IPS DF 19.7 (cell line): ENCODE measurements around the gene EXOC4.

Experiments
- DNase-seq: peaks from one replicate; pipeline ENCODE4 v3.0.0-alpha.2; 2013; ENCODE audit warnings: low read depth, low spot score

EXOC4 gene

GRCh38 chr7:133428326-133428725 is 175.4 kb downstream of the EXOC4 start:
- no peak for DNase-seq

- DNase-seq = no peak
Observed at GRCh38 chr7:133428876-133429275, 176.0 kb downstream of the EXOC4 start.

- DNase-seq = no peak
Observed at GRCh38 chr7:133429371-133429770, 176.5 kb downstream of the EXOC4 start.

GRCh38 chr7:133431134-133431724 is 178.4 kb downstream of the EXOC4 start:
- DNase-seq = no peak

GRCh38 chr7:133433165-133433812 is 180.4 kb downstream of the EXOC4 start:
- DNase-seq = no peak

- DNase-seq = no peak
Observed at GRCh38 chr7:133434246-133434865, 181.5 kb downstream of the EXOC4 start.

GRCh38 chr7:133436014-133436428 is 183.1 kb downstream of the EXOC4 start:
- DNase-seq = no peak

- no peak for DNase-seq
Observed at GRCh38 chr7:133437544-133437943, 184.7 kb downstream of the EXOC4 start.

GRCh38 chr7:133442818-133443217 is 189.9 kb downstream of the EXOC4 start:
- no peak for DNase-seq

GRCh38 chr7:133445617-133446016 is 192.7 kb downstream of the EXOC4 start:
- DNase-seq = no peak

GRCh38 chr7:133448012-133448411 is 195.1 kb downstream of the EXOC4 start:
- DNase-seq = no peak

- no peak for DNase-seq
Observed at GRCh38 chr7:133452577-133452976, 199.7 kb downstream of the EXOC4 start.

GRCh38 chr7:133458688-133459087 is 205.8 kb downstream of the EXOC4 start:
- DNase-seq = no peak

- DNase-seq = no peak
Observed at GRCh38 chr7:133461421-133461820, 208.5 kb downstream of the EXOC4 start.

GRCh38 chr7:133475655-133476054 is 222.8 kb downstream of the EXOC4 start:
- no peak for DNase-seq

GRCh38 chr7:133477791-133478190 is 224.9 kb downstream of the EXOC4 start:
- DNase-seq = no peak

- no peak for DNase-seq
Observed at GRCh38 chr7:133478591-133479135, 225.8 kb downstream of the EXOC4 start.

- no peak for DNase-seq
Observed at GRCh38 chr7:133479456-133480065, 226.7 kb downstream of the EXOC4 start.

- no peak for DNase-seq
Observed at GRCh38 chr7:133480868-133481267, 228.0 kb downstream of the EXOC4 start.

GRCh38 chr7:133481676-133482075 is 228.8 kb downstream of the EXOC4 start:
- no peak for DNase-seq

- DNase-seq = no peak
Observed at GRCh38 chr7:133482599-133482998, 229.7 kb downstream of the EXOC4 start.

GRCh38 chr7:133484086-133484485 is 231.2 kb downstream of the EXOC4 start:
- DNase-seq = no peak
